Epidermal melanocyte (primary cell): ENCODE data around the gene CPE.
"Not testable (repeated sequence)": the region's sequence is repeated elsewhere in the genome, so short reads cannot be mapped to it uniquely, and the experiment has no call there.

Source experiments
- DNase-seq: peaks from one replicate; pipeline ENCODE4 v3.0.0; 2011; ENCODE audit warnings: low spot score; ENCODE audit not compliant: insufficient read length

The CPE gene

GRCh38 chr4:165461159-165461821 is 82.5 kb downstream of the CPE start:
- DNase-seq, result no peak

DNA sequence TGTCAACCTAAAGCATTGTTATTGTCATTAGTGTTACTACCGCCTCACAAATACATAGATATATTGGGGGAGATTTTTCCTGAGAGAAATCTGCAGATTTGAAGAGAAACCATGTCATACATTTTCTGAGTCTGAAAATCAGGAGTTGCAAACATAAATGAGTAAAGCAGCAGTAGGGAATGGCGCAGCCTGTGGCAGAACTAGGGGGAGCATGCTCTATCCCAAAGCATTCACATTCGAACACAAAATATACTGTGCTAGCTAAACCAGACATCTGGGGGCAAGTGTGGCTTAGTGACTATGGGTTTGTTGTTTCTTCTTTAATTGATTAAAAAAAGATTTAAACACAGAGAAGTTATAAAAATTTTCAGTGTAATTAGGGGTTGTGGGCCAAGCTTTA is 83.2 kb downstream of the CPE start:
- no peak for DNase-seq

DNA sequence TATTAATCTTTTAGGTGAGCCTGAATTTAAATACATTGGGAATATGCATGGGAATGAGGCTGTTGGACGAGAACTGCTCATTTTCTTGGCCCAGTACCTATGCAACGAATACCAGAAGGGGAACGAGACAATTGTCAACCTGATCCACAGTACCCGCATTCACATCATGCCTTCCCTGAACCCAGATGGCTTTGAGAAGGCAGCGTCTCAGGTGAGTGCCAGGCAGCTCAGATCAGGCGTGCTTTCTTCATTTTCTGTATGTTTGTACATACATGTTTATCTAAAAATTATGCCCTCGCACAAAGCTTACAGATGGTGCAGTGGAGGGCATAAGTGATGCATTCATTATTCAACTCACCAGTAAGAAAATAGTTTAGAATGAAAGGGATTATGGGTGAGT is 85.6 kb downstream of the CPE start:
- no peak for DNase-seq

- peak; percentile 61 for DNase-seq
These were observed 86.1 kb downstream of the CPE start for GRCh38 chr4:165464813-165465381.

DNA sequence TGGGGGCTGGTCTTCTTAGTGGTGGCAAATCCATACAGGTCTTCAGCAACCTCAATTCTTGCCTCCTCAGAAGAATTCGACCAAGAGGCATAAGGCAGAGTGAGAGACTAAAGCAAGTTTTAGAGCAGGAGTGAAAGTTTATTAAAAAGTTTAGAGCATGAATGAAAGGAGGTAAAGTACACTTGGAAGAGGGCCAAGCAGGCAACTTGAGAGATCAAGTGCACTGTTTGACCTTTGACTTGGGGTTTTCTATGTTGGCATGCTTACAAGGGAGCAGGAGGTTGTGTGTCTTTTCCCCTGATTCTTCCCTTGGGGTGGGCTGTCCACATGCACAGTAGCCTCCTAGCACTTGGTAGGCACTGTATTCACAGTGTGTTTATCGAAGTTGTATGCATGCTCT is 91.2 kb downstream of the CPE start:
- DNase-seq, result no peak

GRCh38 chr4:165472943-165473676 is 94.3 kb downstream of the CPE start:
- DNase-seq, result no peak

DNA sequence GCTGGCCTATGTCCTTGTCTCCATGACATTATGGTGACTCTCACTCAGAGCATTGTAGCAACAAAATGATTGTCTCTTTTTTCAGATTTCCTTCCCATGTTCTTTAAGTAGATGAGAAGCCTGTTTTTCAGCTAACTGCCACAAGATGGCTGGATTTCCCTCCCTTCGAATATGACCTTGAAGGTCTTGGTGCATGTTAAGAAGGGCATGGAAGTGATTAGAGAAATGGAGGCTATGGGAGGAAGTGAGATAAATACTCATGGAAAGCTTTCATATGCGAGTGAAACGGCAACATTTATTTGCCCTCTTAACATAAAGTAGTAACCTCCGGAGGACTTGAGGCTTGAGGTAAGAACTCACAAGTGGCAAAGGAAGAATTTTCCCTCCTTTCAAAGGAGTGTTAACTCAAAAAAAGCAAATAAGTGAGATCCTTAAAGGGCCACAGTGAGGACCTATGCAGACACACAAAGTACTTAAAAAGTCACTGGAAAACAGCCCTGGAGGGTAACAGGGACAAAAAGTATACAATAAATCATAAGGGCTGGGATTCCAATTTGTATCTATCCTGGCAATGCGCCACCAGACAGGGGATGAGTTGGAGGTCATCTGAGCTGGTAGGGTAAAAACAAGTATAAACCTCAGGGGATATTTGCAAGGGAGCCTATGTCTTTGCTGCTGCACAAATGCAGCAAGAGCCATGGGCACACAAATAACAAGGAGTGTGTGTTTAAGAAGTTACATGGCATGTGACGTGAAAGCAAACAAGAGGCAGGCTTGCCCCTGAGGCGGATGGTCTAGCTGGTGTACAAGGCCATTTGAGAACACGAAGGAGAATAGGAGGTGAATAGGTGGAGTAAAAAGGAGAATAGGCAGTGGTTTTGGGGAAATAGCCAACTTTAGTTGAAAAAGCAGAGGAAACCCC is 96.2 kb downstream of the CPE start:
- DNase-seq, result no peak

GRCh38 chr4:165475706-165476070 is 96.9 kb downstream of the CPE start:
- DNase-seq, result no peak

DNA sequence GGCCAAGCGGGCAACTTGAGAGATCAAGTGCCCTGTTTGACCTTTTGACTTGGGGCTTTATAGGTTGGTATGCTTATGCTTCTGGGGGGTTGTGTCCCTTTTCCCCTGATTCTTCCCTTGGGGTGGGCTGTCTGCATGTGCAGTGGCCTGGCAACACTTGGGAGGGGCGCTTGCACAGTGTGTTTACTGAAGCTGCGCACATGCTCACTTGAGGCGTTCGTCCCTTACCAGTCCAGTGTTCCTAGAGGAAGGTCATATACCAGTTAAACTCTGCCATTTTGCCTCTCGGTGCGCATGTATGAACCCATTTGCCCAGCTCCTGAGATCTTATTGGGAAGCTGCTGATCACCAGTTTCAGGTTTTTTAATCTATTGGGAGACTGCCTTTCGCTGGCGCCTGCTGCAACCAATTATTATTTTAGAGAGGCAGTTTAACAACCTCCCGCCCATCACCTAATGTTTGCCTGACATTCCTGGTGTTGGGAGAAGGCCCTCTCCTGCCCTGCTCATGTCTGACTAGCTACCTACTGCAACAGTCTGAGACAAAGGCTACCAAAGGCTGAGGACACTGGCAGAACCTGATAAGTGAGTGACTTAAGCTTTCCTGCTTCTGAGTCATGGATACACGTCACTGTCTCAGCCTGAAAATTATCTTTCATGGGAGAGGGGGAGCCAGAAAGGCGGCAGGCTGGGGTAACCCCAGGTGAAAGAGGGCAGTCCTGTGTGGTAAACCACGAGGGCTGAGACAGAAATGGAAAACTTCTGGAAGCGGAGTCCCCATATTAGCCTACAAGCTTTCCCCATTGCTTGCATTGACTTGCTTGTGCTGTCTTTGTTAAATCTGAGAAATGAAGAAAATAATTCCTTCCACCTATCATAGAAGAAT is 97.6 kb downstream of the CPE start:
- DNase-seq, result no peak

GRCh38 chr4:165477799-165478198 is 99.0 kb downstream of the CPE start:
- no peak for DNase-seq

- no peak for DNase-seq
These were observed 99.5 kb downstream of the CPE start for GRCh38 chr4:165478260-165478659.

DNA sequence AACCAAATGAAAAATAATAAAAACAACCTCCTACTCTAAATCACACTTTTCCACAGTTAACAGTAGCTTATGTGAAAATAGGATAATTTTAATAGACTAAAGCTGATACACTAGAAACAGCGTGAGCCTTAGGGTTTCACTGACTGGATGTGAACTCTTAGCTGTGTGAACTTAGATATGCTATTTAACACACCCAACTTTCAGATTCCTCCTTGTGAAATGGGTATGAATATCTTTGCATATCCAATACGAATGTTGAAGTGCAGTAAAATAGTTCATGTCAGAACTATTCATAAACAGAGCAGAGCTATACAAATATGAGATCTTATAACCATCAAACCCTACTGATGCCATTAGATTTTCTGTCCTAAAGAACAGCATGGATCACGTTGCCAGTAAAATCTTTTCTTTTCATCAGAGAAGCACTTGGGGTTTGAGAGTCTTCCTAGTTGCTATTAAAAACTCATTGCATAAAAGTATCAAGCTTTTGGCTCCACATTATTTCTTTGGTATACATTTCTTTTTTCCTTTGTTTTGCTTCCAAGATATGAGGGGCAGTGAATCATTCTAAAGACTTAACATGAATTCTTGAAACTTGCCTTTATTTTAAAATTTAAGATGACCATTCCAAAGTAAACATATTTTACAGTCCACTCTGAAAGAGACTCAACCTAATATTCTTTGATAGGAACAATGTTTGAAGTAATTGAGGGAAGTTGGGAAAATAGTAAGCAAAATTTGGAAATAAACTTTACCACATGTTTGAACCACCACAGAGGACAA is 102.4 kb downstream of the CPE start:
- no peak for DNase-seq

- DNase-seq, result no peak
These were observed 111.0 kb downstream of the CPE start for GRCh38 chr4:165489786-165490185.

DNA sequence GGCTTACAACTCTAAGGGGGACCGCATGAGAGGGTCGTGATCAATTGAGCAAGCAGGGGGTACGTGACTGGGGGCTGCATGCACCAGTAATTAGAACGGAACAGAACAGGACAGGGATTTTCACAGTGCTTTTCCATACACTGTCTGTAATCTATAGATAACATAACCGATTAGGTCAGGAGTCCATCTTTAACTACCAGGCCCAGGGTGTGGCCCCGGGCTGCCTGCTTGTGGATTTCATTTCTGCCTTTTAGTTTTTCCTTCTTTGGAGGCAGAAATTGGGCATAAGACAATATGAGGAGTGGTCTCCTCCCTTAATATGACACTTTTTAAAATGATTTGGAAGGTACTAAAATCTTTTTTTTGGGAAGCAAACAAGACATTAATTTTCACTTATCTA is 113.8 kb downstream of the CPE start:
- DNase-seq, result not testable (repeated sequence)

DNA sequence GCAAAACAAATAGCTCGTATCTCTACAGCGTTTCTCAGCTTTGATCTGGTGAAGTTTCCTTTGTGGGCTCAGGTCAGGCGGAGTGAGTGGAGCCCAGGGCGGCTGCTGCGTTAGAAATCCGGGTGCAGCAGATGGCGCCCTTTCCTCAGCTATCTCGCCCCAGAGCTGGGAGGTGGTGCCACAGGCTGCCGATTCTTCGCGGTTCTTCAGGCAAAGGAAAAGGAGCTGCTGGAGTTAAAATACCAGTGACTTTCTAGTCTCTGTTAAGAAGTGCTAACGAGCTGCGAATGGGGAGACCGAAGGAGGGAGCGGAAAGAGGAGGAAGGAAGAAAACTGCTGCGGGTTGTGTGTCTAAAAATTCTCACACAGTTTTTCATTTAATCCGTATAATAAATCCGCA is 114.6 kb downstream of the CPE start:
- no peak for DNase-seq

DNA sequence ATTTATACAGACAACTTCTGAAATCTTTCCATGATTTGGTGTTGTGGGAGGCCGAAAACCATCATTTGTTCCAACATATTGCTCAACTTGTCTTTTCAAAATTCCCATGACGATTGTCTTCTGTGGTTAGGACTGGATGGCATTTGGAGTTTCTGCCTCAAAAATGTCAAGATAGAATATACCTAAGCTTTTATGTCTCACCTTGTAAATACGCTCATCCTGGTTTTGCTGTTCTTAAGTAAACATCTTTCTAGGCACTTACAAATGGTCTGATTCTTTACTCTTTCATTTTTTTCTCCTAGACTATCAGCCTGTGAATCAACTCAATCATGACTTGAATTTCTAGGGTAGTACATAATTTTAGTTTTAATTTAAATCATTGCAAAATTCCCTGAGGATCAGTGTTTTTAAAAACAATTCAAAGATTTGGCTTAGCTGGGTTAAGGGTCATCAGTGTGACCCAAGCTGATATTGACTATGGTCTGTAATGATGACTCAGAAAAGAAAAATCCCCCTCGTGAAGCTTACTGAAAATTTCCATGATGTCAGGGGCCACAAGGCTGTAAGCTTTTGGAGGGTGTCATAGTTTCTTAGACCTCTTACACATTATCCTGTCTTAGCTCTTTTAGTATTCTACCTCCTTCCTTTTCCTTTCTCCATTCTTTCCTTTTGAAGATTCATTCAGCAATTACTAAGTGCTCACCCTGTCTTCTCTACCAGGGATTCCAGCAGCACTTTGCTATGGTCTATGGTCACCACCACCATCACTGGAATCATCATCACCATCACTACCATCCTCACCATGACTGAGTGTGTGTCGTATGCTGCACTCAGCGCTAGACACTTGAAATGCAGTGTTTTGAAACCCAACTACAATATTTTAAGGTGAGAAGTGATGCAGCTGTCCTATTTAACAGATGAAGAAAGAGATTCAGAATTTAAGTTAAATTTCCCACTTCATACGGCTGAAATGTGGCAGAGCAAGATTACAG is 124.4 kb downstream of the CPE start:
- DNase-seq, result no peak

DNA sequence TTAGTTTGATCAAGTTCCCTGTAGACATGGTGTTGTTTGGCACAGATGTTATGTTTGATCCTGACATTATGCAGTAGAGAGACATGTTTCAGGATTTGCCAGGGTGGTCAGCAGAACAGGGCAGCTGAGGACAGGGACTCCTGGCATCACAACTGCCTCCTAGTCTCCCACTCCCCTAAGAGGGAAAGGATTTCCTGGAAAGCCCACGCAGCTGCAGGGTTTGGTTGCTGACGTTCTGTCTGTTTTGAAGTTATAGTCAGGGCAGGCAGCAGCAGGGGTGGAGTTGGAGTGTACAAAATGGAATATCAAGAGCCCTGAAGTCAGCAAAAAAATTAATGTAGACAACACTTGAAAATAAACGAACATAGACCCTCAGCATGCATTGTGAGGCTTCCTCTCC is 125.4 kb downstream of the CPE start:
- no peak for DNase-seq

- DNase-seq, result no peak
These were observed 127.4 kb downstream of the CPE start for GRCh38 chr4:165505958-165506837.
